Keratinocyte (primary cell): Measurements from ENCODE around the gene DCT. TPM values are rescaled to one million over a fixed set of nuclear protein-coding genes. Genes with fewer than 3 reads are reported as not detected.

Experiments used
- DNase-seq: peaks from one replicate; pipeline ENCODE4 v3.0.0-alpha.2; 2011; ENCODE audit warnings: low read depth, missing footprints, low spot score
- FAIRE-seq: peaks from 2 replicates; lab custom pipeline; 2011; peaks lifted over from hg19 to GRCh38; lab: Jason Lieb, UNC
- H2AFZ ChIP-seq: 2 replicates; pipeline ENCODE4 v1.6.0; 2012; ENCODE audit warnings: low read length, control low read depth, inconsistent platforms; ENCODE audit not compliant: control insufficient read depth
- H3K27ac ChIP-seq: 2 replicates; pipeline ENCODE4 v1.5.1; 2011; ENCODE audit warnings: low read length; ENCODE audit not compliant: control insufficient read depth, insufficient read depth
- H3K27me3 ChIP-seq: 3 replicates; pipeline ENCODE4 v1.6.0; 2011; ENCODE audit warnings: low read length; ENCODE audit not compliant: control insufficient read depth, insufficient read depth; ENCODE audit errors: extremely low read depth
- H3K36me3 ChIP-seq, 2 experiments: 2 replicates in 1 of 2; 3 replicates in 1 of 2; pipeline ENCODE4 v1.5.1; 2011; ENCODE audit warnings: low read length in 2 of 2, mild to moderate bottlenecking in 1 of 2; ENCODE audit not compliant: control insufficient read depth in 2 of 2, insufficient read depth in 2 of 2; ENCODE audit errors: extremely low read depth in 1 of 2
- H3K4me1 ChIP-seq: 3 replicates; pipeline ENCODE4 v1.5.1; 2011; ENCODE audit warnings: low read length; ENCODE audit not compliant: control insufficient read depth, insufficient read depth; ENCODE audit errors: extremely low read depth
- H3K4me2 ChIP-seq: 3 replicates; pipeline ENCODE4 v1.6.0; 2011; ENCODE audit warnings: low read depth, low read length; ENCODE audit not compliant: control insufficient read depth, insufficient read depth; ENCODE audit errors: extremely low read depth
- H3K4me3 ChIP-seq, 3 experiments: fragments of 200-600 bp in 1 of 3; sonication (generic) in 1 of 3; 2 replicates in 2 of 3; 3 replicates in 1 of 3; pipeline ENCODE4 v1.5.1; 2011 to 2016; ENCODE audit warnings: low read length in 3 of 3, mild to moderate bottlenecking in 3 of 3, control low read depth in 2 of 3, inconsistent platforms in 1 of 3, low read depth in 1 of 3, mixed read lengths in 1 of 3, mixed run types in 1 of 3, moderate library complexity in 1 of 3; ENCODE audit not compliant: control insufficient read depth in 2 of 3, insufficient read depth in 2 of 3; ENCODE audit errors: extremely low read depth in 1 of 3
- H3K79me2 ChIP-seq: 2 replicates; pipeline ENCODE4 v1.6.0; 2012; ENCODE audit warnings: low read length; ENCODE audit not compliant: control insufficient read depth, insufficient read depth
- H3K9ac ChIP-seq: 3 replicates; pipeline ENCODE4 v1.6.0; 2011; ENCODE audit warnings: low read length; ENCODE audit not compliant: control insufficient read depth, insufficient read depth; ENCODE audit errors: extremely low read depth
- H3K9me1 ChIP-seq: 3 replicates; pipeline ENCODE4 v1.6.0; 2011; ENCODE audit warnings: low read length; ENCODE audit not compliant: control insufficient read depth, insufficient read depth; ENCODE audit errors: extremely low read depth
- H3K9me3 ChIP-seq: 2 replicates; pipeline ENCODE4 v1.5.1; 2012; ENCODE audit warnings: low read depth, low read length; ENCODE audit not compliant: control insufficient read depth
- H4K20me1 ChIP-seq: 3 replicates; pipeline ENCODE4 v1.6.0; 2011; ENCODE audit warnings: low read length; ENCODE audit not compliant: control insufficient read depth, insufficient read depth; ENCODE audit errors: extremely low read depth
- EZH2 ChIP-seq: IDR thresholded peaks from one replicate; pipeline ENCODE4 v1.6.1; 2012; ENCODE audit warnings: inconsistent platforms, mild to moderate bottlenecking, low read length, moderate library complexity
- dilution Hi-C: fragments of 300-500 bp; cut with MboI; formaldehyde crosslinking; loops from one replicate; pipeline ENCODE4 v1.7.0; 2020; ENCODE audit warnings: low sequenced_read_pairs; ENCODE audit not compliant: extremely low pct_ligation_motif_present
- polyA plus RNA-seq, 5 experiments: library from polyadenylated mRNA; depleted of rRNA in 3 of 5; stranded (reverse) in 3 of 5; stranded (forward) in 1 of 5; unstranded in 1 of 5; fragments of >200 nt; gene quantifications; 1 replicate in 1 of 5; 2 replicates in 3 of 5; 3 replicates in 1 of 5; pipeline versions ENCODE4 v1.2.1 to v1.2.3, GENCODE V29; 2011 to 2012; ENCODE audit warnings: missing spikeins in 2 of 5, low read depth in 1 of 5, low replicate concordance in 1 of 5
- TF ChIP-seq, protein P1 (sequence below), 3 experiments: IDR thresholded peaks in 1 of 3; conservative IDR thresholded peaks in 1 of 3; optimal IDR thresholded peaks in 1 of 3; 2 replicates in 2 of 3; 3 replicates in 1 of 3; pipeline versions ENCODE3 to v1.5.1; 2011; ENCODE audit warnings: low read length in 3 of 3, mild to moderate bottlenecking in 3 of 3, moderate library complexity in 2 of 3, control low read depth in 1 of 3, inconsistent platforms in 1 of 3; ENCODE audit not compliant: insufficient read depth in 2 of 3; ENCODE audit errors: extremely low read depth in 1 of 3

DCT gene
- polyA plus RNA-seq, 1 donor (not counting 4 experiments of a cell fraction or from before 2014, with no cell fraction given) = 0.04 TPM

DNA sequence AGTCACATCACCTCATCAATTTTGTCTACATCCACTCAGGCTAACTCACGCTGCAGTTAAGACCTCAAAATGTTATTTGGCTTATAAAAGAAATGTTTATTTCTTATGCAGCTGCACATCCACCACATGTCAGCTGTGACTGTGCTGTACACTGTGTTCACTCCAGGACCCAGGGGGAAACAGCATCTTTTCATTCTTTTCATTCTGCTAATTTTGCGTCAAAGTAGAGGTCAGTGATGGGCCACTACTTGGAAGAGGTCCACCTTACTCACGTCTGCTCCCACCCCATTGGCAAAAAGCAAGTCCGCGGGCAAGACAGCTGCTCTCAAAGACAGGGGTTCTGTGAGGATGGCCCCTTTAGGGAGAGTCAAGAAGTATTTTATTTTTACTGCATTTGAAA lies 4.5 kb upstream of the DCT start:
- H3K4me2 ChIP-seq = no peak overlapping the region
- H3K36me3 ChIP-seq = no peaks in the 10 kb centered on the region
- FAIRE-seq (no peak), DNase-seq (no peak)
- TF ChIP-seq, protein P1, sequence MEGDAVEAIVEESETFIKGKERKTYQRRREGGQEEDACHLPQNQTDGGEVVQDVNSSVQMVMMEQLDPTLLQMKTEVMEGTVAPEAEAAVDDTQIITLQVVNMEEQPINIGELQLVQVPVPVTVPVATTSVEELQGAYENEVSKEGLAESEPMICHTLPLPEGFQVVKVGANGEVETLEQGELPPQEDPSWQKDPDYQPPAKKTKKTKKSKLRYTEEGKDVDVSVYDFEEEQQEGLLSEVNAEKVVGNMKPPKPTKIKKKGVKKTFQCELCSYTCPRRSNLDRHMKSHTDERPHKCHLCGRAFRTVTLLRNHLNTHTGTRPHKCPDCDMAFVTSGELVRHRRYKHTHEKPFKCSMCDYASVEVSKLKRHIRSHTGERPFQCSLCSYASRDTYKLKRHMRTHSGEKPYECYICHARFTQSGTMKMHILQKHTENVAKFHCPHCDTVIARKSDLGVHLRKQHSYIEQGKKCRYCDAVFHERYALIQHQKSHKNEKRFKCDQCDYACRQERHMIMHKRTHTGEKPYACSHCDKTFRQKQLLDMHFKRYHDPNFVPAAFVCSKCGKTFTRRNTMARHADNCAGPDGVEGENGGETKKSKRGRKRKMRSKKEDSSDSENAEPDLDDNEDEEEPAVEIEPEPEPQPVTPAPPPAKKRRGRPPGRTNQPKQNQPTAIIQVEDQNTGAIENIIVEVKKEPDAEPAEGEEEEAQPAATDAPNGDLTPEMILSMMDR (optimal IDR thresholded peaks at IDR 0.05 in 1 of 3, IDR thresholded peaks at IDR 0.05 in 1 of 3, conservative IDR thresholded peaks at IDR 0.05 in 1 of 3; ENCODE audit: extremely low read depth in 1 of 3, insufficient read depth in 2 of 3, low read length in 3 of 3) = no peak
- no peak for TF ChIP-seq EZH2
- H3K27me3 ChIP-seq = no peaks in the 10 kb centered on the region
- H3K4me3 ChIP-seq = no peak overlapping the region
- H3K9me1 ChIP-seq = no peaks in the 10 kb centered on the region
- H3K9me3 ChIP-seq = no peaks in the 10 kb centered on the region
- no peaks in the 10 kb centered on the region for H4K20me1 ChIP-seq
- H3K27ac ChIP-seq = no peak overlapping the region
- no peaks in the 10 kb centered on the region for H3K4me1 ChIP-seq
- H2AFZ ChIP-seq = no peak overlapping the region
- dilution Hi-C loops = no loop called here
- H3K9ac ChIP-seq = no peak overlapping the region
- H3K79me2 ChIP-seq = no peaks in the 10 kb centered on the region

DNA sequence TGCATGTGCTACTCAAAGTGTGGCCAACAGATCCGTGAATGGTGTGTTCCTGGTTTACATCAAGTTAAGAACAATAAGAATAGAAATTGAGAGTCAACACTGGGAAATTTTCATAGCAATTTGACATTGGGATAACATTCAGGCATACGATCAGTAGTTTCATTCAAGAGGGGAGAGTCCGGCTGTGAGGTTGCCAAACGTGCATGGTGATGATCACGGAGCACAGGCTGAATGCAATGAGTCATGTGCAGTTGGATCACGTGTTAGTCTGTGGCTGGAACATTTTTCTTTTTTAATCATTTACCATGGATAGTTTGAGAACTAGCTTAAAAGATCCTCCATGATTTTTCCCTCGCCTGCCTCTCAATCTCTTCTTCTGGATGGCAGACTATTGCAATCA lies 2.5 kb upstream of the DCT start:
- Histone ChIP-seq H3K4me3 (no peak overlapping the region), H3K36me3 (no peaks in the 10 kb centered on the region), H3K9ac (no peak overlapping the region), H3K9me1 (no peaks in the 10 kb centered on the region), H3K27me3 (no peaks in the 10 kb centered on the region), H4K20me1 (no peaks in the 10 kb centered on the region), H3K79me2 (no peaks in the 10 kb centered on the region), H3K4me2 (no peak overlapping the region), H2AFZ (no peak overlapping the region), H3K27ac (no peak overlapping the region), H3K4me1 (no peaks in the 10 kb centered on the region), H3K9me3 (no peaks in the 10 kb centered on the region)
- DNase-seq (no peak), FAIRE-seq (no peak)
- dilution Hi-C loops = no loop called here
- no peak for TF ChIP-seq EZH2
- TF ChIP-seq, protein P1 (optimal IDR thresholded peaks at IDR 0.05 in 1 of 3, IDR thresholded peaks at IDR 0.05 in 1 of 3, conservative IDR thresholded peaks at IDR 0.05 in 1 of 3; ENCODE audit: extremely low read depth in 1 of 3, insufficient read depth in 2 of 3, low read length in 3 of 3) = no peak
